ENCODE results near the gene RGS12.

DNA sequence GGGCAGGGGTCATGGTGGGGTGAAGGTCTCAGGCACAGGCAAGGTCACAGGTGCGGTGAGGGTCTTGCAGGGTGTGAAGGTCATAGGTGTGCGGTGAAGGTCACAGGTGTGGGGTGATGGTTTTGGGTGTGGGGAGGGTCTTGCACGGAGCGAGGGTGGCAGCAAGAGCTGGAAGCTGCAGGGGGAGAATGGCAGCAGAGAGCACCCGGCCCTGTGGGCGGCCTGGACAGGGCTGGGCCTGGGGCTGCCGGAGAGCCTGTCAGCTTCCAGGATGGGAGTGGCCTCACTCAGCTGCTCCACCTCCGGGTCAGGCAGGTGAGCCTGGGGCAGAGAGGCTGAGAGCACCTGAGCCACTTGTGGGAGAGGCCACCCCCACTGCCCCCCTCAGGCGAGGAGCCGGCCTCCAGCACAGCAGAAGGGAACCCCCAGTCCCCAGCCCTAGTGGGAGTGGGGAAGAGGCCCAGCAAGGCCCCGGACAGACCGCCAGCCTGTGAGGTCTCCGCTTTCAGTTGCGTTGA lies 42.3 kb upstream of the RGS12 start:
- TF ChIP-seq, protein P1, sequence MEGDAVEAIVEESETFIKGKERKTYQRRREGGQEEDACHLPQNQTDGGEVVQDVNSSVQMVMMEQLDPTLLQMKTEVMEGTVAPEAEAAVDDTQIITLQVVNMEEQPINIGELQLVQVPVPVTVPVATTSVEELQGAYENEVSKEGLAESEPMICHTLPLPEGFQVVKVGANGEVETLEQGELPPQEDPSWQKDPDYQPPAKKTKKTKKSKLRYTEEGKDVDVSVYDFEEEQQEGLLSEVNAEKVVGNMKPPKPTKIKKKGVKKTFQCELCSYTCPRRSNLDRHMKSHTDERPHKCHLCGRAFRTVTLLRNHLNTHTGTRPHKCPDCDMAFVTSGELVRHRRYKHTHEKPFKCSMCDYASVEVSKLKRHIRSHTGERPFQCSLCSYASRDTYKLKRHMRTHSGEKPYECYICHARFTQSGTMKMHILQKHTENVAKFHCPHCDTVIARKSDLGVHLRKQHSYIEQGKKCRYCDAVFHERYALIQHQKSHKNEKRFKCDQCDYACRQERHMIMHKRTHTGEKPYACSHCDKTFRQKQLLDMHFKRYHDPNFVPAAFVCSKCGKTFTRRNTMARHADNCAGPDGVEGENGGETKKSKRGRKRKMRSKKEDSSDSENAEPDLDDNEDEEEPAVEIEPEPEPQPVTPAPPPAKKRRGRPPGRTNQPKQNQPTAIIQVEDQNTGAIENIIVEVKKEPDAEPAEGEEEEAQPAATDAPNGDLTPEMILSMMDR (IDR thresholded peaks at IDR 0.05): no peak
- no peak for TF ChIP-seq POLR2A (IDR thresholded peaks at IDR 0.05)

Measured in tibial nerve (tissue), 3 donors.